ENCODE data around the gene NKIRAS1.
"Not testable (repeated sequence)": the region's sequence is repeated elsewhere in the genome, so short reads cannot be mapped to it uniquely, and the experiment has no call there.

Gene NKIRAS1

GRCh38 chr3:23911397-23911796, 5.4 kb downstream of the NKIRAS1 start:
- in situ Hi-C loops (cut with MboI; ENCODE audit: low sequenced_read_pairs), result no loop called here

GRCh38 chr3:23909341-23909740, 7.4 kb downstream of the NKIRAS1 start:
- in situ Hi-C loops (cut with MboI; ENCODE audit: low sequenced_read_pairs), result no loop called here

DNA sequence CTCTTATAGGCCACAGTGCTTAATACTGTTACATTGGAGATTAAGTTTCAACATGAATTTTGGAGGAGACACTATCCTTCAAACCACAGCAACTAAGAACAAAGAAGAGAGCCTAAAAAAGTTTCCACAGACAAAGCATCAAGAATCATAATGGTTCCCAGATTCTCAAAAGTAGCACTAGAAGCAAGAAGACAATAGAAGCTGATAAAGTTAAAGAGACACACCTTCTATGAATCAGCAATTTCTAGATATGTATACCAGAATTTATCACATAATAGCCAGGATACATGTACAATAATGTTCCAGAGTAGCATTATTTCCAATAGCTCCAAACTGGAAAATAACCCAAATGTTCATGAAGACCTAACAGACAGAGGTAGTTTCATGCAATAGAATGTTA, 12.2 kb downstream of the NKIRAS1 start:
- in situ Hi-C loops (cut with MboI; ENCODE audit: low sequenced_read_pairs), result no loop called here

- in situ Hi-C loops (cut with MboI; ENCODE audit: low sequenced_read_pairs), result no loop called here
Observed at GRCh38 chr3:23900744-23901143, 16.0 kb downstream of the NKIRAS1 start.

DNA sequence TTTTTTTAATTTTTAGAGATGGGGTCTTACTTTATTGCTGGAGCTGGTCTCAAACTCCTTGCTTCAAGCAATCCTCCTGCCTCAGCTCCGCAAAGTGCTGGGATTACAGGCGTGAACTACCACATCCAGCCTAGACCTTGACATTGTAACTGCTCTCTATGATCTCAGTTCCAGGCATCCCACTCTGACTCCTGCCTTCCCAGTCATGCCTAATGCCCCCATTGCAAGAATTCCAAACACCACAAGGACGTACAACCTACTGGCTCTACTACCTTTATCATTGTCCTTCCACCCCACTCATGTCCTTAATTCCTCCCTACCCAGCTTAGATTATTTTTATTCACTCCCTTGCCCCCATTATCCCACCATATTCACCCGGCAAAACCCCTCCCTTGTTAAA, 21.6 kb downstream of the NKIRAS1 start:
- in situ Hi-C loops (cut with MboI; ENCODE audit: low sequenced_read_pairs), result no loop called here

- in situ Hi-C loops (cut with MboI; ENCODE audit: low sequenced_read_pairs), result no loop called here
Observed at GRCh38 chr3:23894254-23895061, 22.3 kb downstream of the NKIRAS1 start.

DNA sequence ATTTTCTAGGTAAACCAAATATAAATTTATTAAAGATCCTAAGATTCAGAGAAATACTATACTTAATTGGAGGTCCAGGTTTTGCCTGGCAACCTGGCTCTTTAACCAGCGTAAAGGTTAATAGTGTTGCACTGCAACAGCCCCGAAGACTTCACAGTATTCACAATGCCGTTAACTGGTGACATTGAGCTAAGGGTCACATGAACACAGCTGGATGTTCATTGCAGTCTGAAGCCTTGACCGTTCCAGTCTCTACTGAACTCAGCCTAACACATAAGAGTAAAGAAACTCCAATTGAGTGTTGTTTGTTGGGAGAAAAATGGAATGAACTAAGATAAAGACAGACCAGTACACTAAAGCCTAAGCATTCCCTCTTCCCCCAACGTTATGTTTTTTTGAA, 26.8 kb downstream of the NKIRAS1 start:
- in situ Hi-C loops (cut with MboI; ENCODE audit: low sequenced_read_pairs), result no loop called here

GRCh38 chr3:23889386-23889785, 27.4 kb downstream of the NKIRAS1 start:
- in situ Hi-C loops (cut with MboI; ENCODE audit: low sequenced_read_pairs), result no loop called here

DNA sequence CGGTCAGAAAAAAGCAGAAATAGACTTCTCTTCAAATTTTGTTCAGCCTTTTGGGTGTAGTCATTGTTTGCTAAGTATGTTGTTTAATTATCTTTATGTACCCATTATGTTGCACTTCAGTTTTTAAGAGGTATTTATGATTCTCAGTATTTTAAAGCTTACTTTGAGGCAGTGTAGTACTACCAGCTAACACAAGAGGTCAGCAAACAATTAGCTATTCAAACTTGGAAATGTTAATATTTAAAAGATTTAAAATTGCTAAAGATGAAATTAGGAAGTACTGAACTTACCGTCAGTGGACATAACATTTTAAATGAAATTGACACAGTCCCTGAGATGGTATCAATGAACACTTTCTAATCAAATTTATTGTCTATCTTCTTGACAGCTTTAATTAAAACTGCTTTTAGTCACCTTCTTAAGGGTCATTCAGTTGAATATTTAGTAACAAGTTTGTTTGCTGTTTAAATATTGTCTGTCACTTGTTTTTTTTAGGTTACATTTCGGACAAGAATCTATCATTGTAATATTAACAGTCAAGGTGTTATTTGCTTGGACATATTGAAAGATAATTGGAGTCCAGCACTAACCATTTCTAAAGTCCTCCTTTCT, 28.1 kb downstream of the NKIRAS1 start:
- in situ Hi-C loops (cut with MboI; ENCODE audit: low sequenced_read_pairs), result no loop called here

- in situ Hi-C loops (cut with MboI; ENCODE audit: low sequenced_read_pairs), result no loop called here
Observed at GRCh38 chr3:23886311-23886710, 30.5 kb downstream of the NKIRAS1 start.

- in situ Hi-C loops (cut with MboI; ENCODE audit: low sequenced_read_pairs), result no loop called here
Observed at GRCh38 chr3:23885210-23885609, 31.6 kb downstream of the NKIRAS1 start.

DNA sequence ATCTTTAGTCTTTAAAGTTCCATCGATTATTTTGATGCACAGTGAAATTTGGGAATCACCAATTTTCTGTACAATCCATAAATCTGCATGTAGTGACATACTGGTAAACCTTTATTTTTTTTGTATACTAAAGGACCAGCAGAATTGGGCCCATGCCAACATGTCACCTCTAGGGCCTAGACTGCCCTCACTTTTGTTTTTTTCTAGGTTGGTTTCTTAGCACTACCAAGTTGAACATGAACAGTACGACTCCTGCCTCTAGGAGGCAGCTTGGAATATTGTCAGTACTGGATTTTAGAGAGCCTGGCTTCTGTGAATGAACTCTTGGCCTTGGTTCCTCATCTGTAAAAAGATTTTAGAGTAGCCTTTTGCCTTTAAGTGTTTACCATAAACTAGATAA, 32.3 kb downstream of the NKIRAS1 start:
- in situ Hi-C loops (cut with MboI; ENCODE audit: low sequenced_read_pairs), result no loop called here

- in situ Hi-C loops (cut with MboI; ENCODE audit: low sequenced_read_pairs), result no loop called here
Observed at GRCh38 chr3:23882487-23882918, 34.3 kb downstream of the NKIRAS1 start.

GRCh38 chr3:23881993-23882392, 34.8 kb downstream of the NKIRAS1 start:
- in situ Hi-C loops (cut with MboI; ENCODE audit: low sequenced_read_pairs), result not testable (repeated sequence)

DNA sequence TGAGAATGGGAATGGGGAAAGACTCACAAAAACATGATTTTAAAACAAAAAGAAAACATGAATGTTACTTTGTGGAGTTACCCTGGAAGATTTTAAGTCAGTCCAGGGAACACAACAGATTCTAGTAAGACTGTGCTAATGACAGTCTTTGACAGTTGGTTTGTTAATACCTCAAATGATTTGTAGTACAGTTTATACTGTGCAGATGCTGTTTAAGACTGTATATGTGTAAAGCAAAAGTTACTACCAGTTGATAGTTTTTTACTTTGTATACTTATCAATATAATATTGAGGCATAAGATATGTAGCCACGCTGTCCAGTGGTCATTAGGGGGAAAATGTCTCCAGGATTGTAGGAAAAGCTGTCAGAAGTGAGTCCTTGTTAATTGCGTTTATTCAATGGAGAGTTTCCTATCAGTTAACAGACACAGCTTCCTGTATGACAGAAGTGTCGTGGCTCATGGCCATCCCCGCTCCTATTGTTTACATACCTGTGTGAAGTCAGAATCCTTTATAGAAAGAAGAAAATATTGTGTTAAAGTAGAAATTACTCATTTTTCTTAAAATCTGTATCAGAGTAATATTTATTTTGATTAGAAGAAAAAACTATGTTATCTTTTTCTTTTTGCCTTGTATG, 36.0 kb downstream of the NKIRAS1 start:
- in situ Hi-C loops (cut with MboI; ENCODE audit: low sequenced_read_pairs), result no loop called here

- in situ Hi-C loops (cut with MboI; ENCODE audit: low sequenced_read_pairs), result no loop called here
Observed at GRCh38 chr3:23879485-23879884, 37.3 kb downstream of the NKIRAS1 start.

- in situ Hi-C loops (cut with MboI; ENCODE audit: low sequenced_read_pairs), result no loop called here
Observed at GRCh38 chr3:23877329-23877980, 39.3 kb downstream of the NKIRAS1 start.

DNA sequence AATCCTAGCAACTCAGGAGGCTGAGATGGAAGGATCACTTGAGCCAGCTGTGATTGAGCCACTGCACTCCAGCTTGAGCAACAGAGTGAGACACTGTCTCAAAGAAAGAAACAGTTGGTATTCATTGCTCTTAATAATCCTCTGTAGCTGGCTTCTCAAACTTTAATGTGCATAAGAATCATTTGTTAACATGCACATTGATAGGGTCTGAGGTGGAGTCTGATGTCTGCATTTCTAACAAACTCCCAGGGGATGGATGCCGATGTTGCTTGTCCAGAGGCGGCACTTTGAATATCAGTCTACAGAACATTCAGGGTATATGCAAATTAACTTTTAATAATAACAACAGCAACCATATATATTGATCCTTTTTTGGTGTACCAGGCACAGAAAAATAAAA, 39.9 kb downstream of the NKIRAS1 start:
- in situ Hi-C loops (cut with MboI; ENCODE audit: low sequenced_read_pairs), result no loop called here

DNA sequence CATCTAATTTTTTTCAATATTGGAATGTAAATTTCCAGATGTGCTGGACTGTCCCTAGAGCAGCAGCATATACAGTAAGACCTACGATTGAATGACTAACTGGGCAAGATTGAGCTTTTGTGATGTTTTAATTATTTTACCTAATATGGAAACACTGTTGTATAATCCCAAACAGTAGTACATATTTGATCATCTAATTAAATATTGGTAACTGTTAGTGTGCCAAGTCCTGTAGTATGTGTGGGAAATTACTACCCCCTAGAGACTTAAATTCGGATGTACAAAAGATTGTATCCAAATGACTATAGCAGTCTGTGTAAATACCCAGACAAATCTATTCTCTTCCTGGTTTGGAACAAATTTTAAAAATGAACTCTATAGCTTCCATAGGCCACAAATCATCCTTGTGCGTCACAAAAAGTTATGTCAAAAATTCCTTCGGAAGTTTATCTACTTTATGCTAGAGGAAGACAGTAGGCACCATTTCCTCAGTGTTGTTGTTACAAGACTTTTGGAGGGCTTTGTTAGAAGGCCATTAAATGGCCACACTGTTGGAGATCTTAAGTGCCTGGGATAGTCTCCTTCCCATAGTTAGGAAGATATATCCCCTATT, 41.6 kb downstream of the NKIRAS1 start:
- in situ Hi-C loops (cut with MboI; ENCODE audit: low sequenced_read_pairs), result no loop called here

GRCh38 chr3:23874359-23875112, 42.3 kb downstream of the NKIRAS1 start:
- in situ Hi-C loops (cut with MboI; ENCODE audit: low sequenced_read_pairs), result no loop called here
